Panc1 (cell line): ENCODE measurements around the gene SLC49A3. TPM values are rescaled to one million over a fixed set of nuclear protein-coding genes. Genes with fewer than 3 reads are reported as not detected.

ENCODE experiments used
- ATAC-seq: fragments of 200-7000 bp; cut with Tn5 transposase; 2 replicates; pipeline ENCODE4 v1.9.1; 2020; ENCODE audit warnings: mild to moderate bottlenecking, moderate library complexity
- BruUV-seq: library from RNA; stranded (reverse); fragments of 400-500 nt; replicated peaks from 2 replicates; lab custom pipeline; 2021; lab: Mats Ljungman, UMichigan
- CTCF ChIA-PET: fragments of 300-600 bp; sonication (Branson Sonifier 250); formaldehyde crosslinking; loops from one replicate; lab custom pipeline; 2022; ENCODE audit warnings: antibody characterized with exemption; lab: Charles Lee
- POLR2A ChIA-PET: fragments of 300-600 bp; sonication (Branson Sonifier 250); formaldehyde crosslinking; loops from one replicate; lab custom pipeline; 2022; ENCODE audit warnings: antibody characterized with exemption; lab: Charles Lee
- DNase-seq: peaks from one replicate; pipeline ENCODE4 v3.0.0-alpha.2; 2010; ENCODE audit warnings: low read depth, low spot score
- H3K27ac ChIP-seq: 2 replicates; pipeline ENCODE4 v1.5.1; 2011; ENCODE audit warnings: mild to moderate bottlenecking, low read length, inconsistent platforms
- H3K27me3 ChIP-seq: fragments of 200-500 bp; sonication (Bioruptor generic); 2 replicates; pipeline ENCODE4 v1.6.0; 2014; ENCODE audit warnings: low read length, inconsistent platforms; ENCODE audit not compliant: control insufficient read depth, insufficient read depth
- H3K36me3 ChIP-seq: fragments of 200-500 bp; sonication (Bioruptor generic); 2 replicates; pipeline ENCODE4 v1.5.1; 2014; ENCODE audit warnings: inconsistent platforms, mild to moderate bottlenecking, low read length, moderate library complexity; ENCODE audit not compliant: control insufficient read depth, insufficient read depth
- H3K4me1 ChIP-seq: 2 replicates; pipeline ENCODE4 v1.5.1; 2011; ENCODE audit warnings: inconsistent platforms, mild to moderate bottlenecking, low read length, moderate library complexity; ENCODE audit not compliant: control insufficient read depth, insufficient read depth
- H3K4me3 ChIP-seq, 2 experiments: 2 replicates each; pipeline ENCODE4 v1.5.1; 2011 to 2012; ENCODE audit warnings: low read depth in 2 of 2, low read length in 2 of 2, mild to moderate bottlenecking in 2 of 2, inconsistent platforms in 1 of 2, moderate library complexity in 1 of 2
- H3K9me3 ChIP-seq: fragments of 200-500 bp; sonication (Bioruptor generic); 2 replicates; pipeline ENCODE4 v1.5.1; 2014; ENCODE audit warnings: low read depth, mild to moderate bottlenecking, inconsistent platforms, low read length, moderate library complexity; ENCODE audit not compliant: control insufficient read depth, insufficient read depth
- POLR2AphosphoS5 ChIP-seq: IDR thresholded peaks from 2 replicates; pipeline ENCODE4 v1.6.1; 2012; ENCODE audit warnings: mild to moderate bottlenecking, low read depth, low read length, moderate library complexity
- REST ChIP-seq, 2 experiments: IDR thresholded peaks; 2 replicates each; pipeline ENCODE4 v1.6.1; 2011 to 2012; ENCODE audit warnings: low read depth in 2 of 2, control low read depth in 1 of 2, low read length in 1 of 2, mild to moderate bottlenecking in 1 of 2, moderate library complexity in 1 of 2; ENCODE audit not compliant: insufficient read depth in 1 of 2
- SIN3A ChIP-seq: IDR thresholded peaks from 2 replicates; pipeline ENCODE4 v1.6.1; 2012; ENCODE audit warnings: low read depth, mild to moderate bottlenecking, low read length, moderate library complexity, borderline replicate concordance; ENCODE audit not compliant: insufficient read depth
- TCF7L2 ChIP-seq: IDR thresholded peaks from 2 replicates; pipeline ENCODE4 v1.6.1; 2011; ENCODE audit warnings: mild to moderate bottlenecking, low read depth, low read length, inconsistent platforms
- in situ Hi-C: cut with HindIII; loops from 2 replicates; pipeline ENCODE4 v1.10.0; 2016; ENCODE audit warnings: low sequenced_read_pairs, low pct_unique_long_range_greater_than_20kb
- intact Hi-C: fragments of 100-400 bp; cut with micrococcal nuclease; formaldehyde crosslinking; loops from one replicate; pipeline ENCODE4 v1.10.0; 2022; ENCODE audit not compliant: unreplicated experiment
- total RNA-seq: library from RNA; stranded (reverse); gene quantifications from one replicate; pipeline ENCODE4 v1.2.1, GENCODE V29; 2021; ENCODE audit not compliant: unreplicated experiment
- TF ChIP-seq, protein P1 (sequence below): fragments of 450-650 bp; IDR thresholded peaks from 2 replicates; pipeline ENCODE4 v1.5.1; 2017; ENCODE audit warnings: mild to moderate bottlenecking

Gene SLC49A3
- total RNA-seq, 1 experiment from 2014 or later = 0.62 TPM

- DNase-seq (no peak), ATAC-seq (no peak)
- intact Hi-C loops (no loop called here), in situ Hi-C loops (no loop called here)
- TF ChIP-seq SIN3A (no peak), POLR2AphosphoS5 (no peak), REST (IDR thresholded peaks at IDR 0.05; ENCODE audit: insufficient read depth in 1 of 2, low read depth in 2 of 2, low read length in 1 of 2) (no peak), TCF7L2 (no peak)
- TF ChIP-seq, protein P1, sequence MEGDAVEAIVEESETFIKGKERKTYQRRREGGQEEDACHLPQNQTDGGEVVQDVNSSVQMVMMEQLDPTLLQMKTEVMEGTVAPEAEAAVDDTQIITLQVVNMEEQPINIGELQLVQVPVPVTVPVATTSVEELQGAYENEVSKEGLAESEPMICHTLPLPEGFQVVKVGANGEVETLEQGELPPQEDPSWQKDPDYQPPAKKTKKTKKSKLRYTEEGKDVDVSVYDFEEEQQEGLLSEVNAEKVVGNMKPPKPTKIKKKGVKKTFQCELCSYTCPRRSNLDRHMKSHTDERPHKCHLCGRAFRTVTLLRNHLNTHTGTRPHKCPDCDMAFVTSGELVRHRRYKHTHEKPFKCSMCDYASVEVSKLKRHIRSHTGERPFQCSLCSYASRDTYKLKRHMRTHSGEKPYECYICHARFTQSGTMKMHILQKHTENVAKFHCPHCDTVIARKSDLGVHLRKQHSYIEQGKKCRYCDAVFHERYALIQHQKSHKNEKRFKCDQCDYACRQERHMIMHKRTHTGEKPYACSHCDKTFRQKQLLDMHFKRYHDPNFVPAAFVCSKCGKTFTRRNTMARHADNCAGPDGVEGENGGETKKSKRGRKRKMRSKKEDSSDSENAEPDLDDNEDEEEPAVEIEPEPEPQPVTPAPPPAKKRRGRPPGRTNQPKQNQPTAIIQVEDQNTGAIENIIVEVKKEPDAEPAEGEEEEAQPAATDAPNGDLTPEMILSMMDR = no peak
- Histone ChIP-seq H3K27ac (no peak overlapping the region), H3K9me3 (no peaks in the 10 kb centered on the region), H3K36me3 (no peaks in the 10 kb centered on the region), H3K27me3 (no peaks in the 10 kb centered on the region), H3K4me1 (no peaks in the 10 kb centered on the region), H3K4me3 (no peak overlapping the region)
- no TSS peak for BruUV-seq
- CTCF ChIA-PET = no interaction called here
- POLR2A ChIA-PET = no interaction called here
These were observed 51.2 kb downstream of the SLC49A3 start for GRCh38 chr4:637536-638280.

DNA sequence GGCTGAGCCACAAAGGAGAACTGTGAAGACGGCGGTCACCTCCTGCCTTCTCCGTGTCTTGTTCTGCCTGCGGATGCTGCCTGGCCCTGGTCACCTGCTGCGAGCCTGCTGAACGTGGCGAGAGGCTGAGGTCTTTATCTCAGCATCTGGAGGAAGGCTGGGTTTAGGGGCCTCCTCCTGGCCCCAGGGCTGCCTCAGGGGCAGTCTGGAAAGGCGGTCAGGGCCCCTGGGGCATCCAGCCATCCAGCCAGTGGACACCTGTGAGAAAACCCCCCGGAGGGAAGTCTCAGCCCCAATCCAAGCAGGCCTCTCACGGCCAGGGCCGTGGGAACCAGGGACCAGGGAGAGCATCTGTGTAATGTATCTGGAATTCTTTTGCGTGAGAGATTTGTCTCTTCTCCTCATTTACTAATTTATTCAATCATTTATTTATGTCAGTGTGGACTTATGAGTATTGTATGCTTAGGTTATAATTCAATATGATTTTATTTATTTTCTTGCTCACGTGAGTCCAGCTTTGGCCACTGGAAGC is 52.3 kb downstream of the SLC49A3 start:
- CTCF ChIA-PET = no interaction called here
- no peak for ATAC-seq
- H3K27me3 ChIP-seq = no peaks in the 10 kb centered on the region

More for the DNA sequence above, 52.3 kb downstream of the SLC49A3 start:
- no TSS peak for BruUV-seq
- TF ChIP-seq POLR2AphosphoS5 = no peak
- no peak for TF ChIP-seq TCF7L2
- TF ChIP-seq REST (IDR thresholded peaks at IDR 0.05; ENCODE audit: insufficient read depth in 1 of 2, low read depth in 2 of 2, low read length in 1 of 2) = no peak
- TF ChIP-seq, protein P1 = no peak
- TF ChIP-seq SIN3A = no peak
- Histone ChIP-seq H3K9me3 (no peaks in the 10 kb centered on the region), H3K36me3 (no peaks in the 10 kb centered on the region), H3K27ac (no peak overlapping the region), H3K4me3 (no peak overlapping the region), H3K4me1 (no peaks in the 10 kb centered on the region)
- intact Hi-C loops (no loop called here), in situ Hi-C loops (no loop called here)
- POLR2A ChIA-PET = no interaction called here
- DNase-seq = no peak
